Measurements from ENCODE around the gene SGPL1.

SGPL1 gene

DNA sequence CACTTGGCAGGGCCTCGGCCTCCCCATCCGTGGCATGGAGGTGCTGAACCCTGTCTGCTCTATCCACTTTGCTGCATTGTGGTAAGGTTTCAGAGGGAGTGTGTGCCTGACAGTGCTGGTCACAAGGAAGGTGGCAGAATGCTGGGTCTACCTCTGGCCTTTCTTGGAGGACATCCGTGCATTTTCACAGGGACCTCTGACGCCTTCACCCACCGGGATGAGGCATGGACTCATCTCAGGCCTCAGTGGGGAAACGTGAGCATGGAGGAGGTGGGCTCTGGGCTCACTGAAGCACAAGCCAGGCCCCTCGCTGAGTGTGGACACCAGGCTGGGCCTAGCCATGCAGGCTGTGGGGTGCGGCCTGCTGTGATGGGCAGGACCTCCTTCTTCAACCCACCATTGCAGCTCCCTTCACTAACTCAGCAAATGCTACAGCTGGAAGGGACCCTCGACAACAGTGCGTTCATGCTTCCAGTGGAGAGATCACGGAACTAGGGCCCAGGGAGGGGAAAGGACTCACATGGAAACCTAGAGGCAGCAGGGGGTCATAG is 39.2 kb upstream of the SGPL1 start:
- in situ Hi-C loops (cut with HindIII; ENCODE audit: low pct_unique_long_range_greater_than_20kb, low sequenced_read_pairs): no loop called here
- no peak for TF ChIP-seq JUND (IDR thresholded peaks at IDR 0.05; ENCODE audit: low read depth)
- no peak for DNase-seq (ENCODE audit: low read depth in 1 of 2, low spot score in 1 of 2)

DNA sequence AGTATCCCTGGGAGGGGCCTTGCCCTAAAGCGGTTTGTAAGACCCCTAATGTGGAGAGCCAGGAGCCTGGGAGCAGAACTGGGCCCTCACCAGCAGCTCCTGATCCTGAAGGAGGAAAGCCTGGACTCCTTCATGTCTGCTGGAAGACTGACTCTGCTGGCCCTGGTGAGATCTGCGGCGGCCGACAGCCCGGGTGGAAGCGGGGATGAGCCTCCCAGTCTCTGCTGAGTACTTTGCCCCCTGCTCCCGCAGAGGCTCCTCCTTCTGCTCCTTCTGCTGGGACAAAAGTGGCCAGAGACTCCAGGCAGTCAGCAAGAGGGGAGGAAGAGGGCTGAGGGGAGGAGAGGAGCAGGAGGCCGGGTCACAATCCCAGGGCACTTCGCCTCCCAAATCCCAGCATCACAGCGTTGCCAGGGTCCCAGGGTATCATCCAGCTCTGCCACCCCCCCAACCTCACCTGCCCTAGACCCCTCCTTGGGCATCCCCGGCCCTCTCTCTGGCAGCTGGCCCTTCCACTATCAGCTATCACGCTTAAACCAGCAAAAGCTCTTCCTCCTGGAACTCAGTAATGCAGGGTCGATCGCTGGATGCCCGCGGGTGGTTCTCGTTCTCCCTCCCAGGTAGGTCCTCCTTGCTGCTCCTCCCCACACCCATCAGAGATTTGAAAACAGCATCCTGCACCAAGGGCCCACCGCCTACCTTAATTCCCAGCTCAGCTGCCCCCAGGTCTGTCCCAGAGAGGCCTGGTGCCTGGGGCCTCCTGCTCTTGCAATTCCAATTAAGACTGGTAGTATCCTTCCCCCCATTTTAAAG is 38.5 kb upstream of the SGPL1 start:
- in situ Hi-C loops (cut with HindIII; ENCODE audit: low pct_unique_long_range_greater_than_20kb, low sequenced_read_pairs): no loop called here
- DNase-seq (ENCODE audit: low read depth in 1 of 2, low spot score in 1 of 2): no peak
- TF ChIP-seq JUND (IDR thresholded peaks at IDR 0.05; ENCODE audit: low read depth): no peak

DNA sequence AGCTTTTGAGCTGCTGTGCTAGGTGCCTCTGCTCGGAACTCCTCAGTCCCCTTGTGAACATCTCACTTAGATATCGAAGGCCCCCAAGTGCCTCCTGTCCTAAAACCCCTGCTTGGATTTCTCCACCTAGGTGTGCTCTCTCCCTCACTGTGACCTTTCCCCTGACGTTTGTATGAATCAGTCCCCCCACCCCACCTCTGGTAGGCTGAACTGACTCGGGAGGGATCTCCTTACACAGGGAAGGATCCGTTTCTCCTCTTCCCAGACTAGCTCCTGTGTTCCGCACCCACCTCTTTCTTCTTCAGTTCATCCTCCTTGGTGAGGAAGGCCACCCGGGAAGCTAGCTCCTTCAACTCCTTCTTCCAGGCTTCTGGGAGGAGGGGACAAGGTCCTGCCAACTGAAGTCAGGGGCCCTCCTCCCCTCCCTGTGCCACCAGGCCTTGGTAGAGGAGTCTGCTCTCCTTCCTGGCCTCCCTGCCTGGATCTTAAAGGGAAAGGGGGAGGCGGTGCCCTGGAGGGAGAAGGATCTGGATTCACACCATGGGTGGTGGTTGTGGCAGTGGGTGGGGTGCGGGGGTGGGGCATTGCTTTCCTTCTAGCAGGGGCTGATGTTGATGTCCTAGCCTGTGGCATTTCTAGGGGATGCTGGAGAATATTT is 37.4 kb upstream of the SGPL1 start:
- in situ Hi-C loops (cut with HindIII; ENCODE audit: low pct_unique_long_range_greater_than_20kb, low sequenced_read_pairs): no loop called here
- no peak for TF ChIP-seq JUND (IDR thresholded peaks at IDR 0.05; ENCODE audit: low read depth)
- no peak for DNase-seq (ENCODE audit: low read depth in 1 of 2, low spot score in 1 of 2)

DNA sequence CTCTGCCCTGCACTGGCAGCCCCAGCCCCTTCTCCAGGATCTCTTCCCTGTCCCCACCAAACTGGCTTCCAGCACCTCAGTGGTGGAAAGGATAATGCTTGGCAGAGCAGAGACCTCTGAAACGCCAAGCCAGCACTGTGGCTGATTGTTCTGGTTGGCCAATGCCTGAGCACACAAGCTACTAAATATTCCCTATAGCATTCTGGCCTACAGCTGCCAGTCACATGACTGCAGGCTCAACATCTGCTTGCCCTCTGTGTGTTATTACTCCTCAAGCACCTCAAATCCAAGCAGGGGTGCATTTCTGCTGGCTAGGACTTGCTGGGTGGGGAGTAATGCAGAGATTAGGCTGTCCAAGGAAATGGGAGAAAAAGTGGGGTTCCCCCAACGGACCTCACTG is 36.7 kb upstream of the SGPL1 start:
- no peak for DNase-seq (ENCODE audit: low read depth in 1 of 2, low spot score in 1 of 2)
- in situ Hi-C loops (cut with HindIII; ENCODE audit: low pct_unique_long_range_greater_than_20kb, low sequenced_read_pairs): no loop called here

DNA sequence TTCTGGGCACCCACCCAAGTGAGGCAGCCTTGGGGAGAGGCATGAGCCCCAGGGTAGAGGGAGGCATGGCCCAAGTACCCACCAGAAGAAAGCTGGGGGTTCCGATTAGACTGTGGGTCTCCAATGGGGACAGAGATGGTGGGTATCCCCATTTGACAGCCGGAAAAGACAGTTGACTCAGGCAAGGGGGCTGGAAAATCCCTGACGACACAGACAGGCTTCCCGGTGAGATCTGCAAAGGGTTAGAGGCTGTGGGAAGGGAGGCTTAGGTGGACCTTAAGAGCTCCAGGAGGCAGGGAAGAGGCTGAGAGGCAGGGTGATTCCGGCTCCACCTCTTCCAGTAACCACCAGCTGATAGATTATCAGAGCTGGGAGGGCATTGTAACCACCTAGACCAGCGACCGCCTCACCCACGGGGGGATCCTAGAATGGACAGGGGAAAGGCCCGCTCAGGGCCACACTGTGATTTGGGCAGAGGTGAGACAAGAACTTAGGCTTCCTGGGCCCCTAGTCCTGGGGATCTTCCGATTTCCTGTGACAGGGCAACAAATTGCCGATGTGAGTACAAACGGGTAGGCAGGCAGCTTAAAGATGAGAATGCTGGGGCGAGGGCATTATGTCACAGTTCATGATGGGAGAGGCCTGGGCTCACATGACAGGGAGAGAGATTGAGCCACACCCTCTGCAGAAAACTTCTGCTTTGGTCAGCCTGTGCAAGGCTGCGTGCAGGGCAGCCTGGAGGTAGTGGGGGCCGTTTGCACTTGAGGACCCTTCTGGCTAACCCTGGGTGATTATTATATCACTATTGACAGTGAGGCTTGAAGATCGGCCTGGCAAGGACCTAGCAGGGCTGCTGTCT is 36.0 kb upstream of the SGPL1 start:
- in situ Hi-C loops (cut with HindIII; ENCODE audit: low pct_unique_long_range_greater_than_20kb, low sequenced_read_pairs): no loop called here
- TF ChIP-seq JUND (IDR thresholded peaks at IDR 0.05; ENCODE audit: low read depth): no peak
- no peak for DNase-seq (ENCODE audit: low read depth in 1 of 2, low spot score in 1 of 2)

More for the DNA sequence above, 36.7 kb upstream of the SGPL1 start:
- TF ChIP-seq JUND (IDR thresholded peaks at IDR 0.05; ENCODE audit: low read depth): no peak

DNA sequence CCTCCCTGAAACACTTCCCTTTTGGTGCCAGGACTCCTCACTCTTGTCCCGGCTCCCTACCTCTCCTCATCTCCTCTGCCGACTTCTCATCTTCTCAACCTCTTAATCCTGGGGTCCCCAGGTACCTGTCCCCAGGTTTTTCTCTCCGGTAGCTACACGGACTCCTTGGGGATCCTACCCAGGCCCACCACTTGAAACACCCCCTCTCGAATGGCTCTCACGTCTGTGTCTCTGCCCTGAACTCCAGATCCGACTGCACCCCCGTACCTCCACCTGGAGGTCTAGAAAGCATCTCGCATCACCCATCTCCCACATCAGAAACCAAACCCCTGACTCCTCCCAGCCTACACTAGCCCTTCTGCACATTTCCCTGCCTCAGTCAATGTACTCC is 35.4 kb upstream of the SGPL1 start:
- in situ Hi-C loops (cut with HindIII; ENCODE audit: low pct_unique_long_range_greater_than_20kb, low sequenced_read_pairs): no loop called here
- no peak for DNase-seq (ENCODE audit: low read depth in 1 of 2, low spot score in 1 of 2)
- TF ChIP-seq JUND (IDR thresholded peaks at IDR 0.05; ENCODE audit: low read depth): no peak

DNA sequence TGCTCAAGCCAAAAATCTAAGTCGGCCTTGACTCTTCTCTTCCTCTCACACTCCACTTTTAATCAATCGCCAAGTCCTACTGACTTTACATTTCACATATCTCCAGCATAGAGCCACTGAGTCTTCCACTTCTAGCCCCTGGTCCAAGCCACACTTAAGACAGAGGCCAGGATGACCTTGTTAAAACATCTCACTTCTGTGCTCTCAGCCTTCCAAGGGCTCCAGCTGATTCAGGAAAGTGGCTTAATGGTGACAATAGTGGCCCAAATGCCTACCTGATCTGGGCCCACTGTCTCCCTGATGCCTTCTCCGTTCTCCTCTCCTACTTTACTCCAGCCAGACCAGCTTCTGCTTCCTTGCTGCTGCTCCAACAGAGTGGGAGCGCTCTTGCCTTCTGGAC is 35.0 kb upstream of the SGPL1 start:
- in situ Hi-C loops (cut with HindIII; ENCODE audit: low pct_unique_long_range_greater_than_20kb, low sequenced_read_pairs): no loop called here
- TF ChIP-seq JUND (IDR thresholded peaks at IDR 0.05; ENCODE audit: low read depth): no peak
- no peak for DNase-seq (ENCODE audit: low read depth in 1 of 2, low spot score in 1 of 2)

DNA sequence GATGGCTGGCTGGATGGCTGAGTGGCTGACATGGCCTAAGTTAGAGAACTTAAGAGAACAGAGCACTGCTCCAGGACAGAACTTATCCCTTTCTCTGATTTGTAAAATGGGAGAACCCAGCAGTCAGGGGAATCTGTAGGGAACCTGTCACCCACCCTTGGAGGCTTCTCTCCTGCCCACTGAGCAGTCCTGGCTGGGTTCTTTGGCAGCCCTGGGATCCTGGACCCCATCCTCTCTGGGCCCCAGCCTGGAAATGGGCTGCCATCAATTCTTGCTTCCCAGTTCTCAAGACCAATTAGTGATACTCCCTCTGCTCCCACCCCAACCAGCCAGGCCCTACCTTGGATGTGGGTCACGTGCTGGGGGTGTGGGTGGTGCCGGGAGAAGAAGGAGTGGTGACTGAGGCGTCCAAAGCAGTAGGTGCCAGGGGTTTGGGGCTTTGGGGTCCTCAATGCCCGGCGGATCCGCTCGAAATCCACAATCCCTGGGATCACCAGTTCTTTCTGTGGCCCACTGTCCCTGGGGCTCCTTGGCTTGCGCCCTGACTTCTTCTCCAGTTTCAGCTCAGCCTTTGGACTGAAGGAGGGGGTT is 34.2 kb upstream of the SGPL1 start:
- no peak for DNase-seq (ENCODE audit: low read depth in 1 of 2, low spot score in 1 of 2)
- in situ Hi-C loops (cut with HindIII; ENCODE audit: low pct_unique_long_range_greater_than_20kb, low sequenced_read_pairs): no loop called here
- TF ChIP-seq JUND (IDR thresholded peaks at IDR 0.05; ENCODE audit: low read depth): no peak

DNA sequence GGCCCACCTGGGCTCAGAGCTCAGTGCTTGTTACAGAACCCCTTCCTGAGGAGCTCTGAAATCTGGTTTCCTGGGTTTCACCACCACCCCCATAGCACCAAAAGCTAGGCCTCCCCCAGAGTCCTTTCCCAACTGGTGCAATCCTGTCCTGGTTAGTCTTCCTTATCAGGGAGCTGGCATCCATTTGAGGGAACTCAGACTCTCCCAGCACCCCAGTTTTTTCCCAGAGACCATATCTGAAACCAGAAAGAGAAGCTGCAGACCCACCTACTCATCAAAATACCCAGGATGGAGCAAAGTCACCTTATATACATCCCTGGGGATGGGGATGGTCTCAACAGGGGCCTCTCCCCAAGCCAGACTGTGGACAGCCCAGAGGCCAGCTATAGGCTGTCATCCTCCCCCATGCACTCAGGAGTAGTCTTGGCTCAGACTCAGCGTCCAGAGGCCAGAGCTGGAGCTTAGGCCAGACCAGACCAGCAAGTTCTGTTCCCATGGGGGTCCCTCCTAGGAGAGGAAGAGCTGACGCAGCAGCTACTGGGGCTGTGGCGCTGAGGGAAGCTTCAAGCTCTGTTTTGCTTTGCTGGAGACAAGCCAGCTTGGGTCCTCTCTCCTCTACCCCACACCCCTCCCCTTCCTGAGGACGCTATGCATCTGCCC is 33.5 kb upstream of the SGPL1 start:
- no peak for TF ChIP-seq JUND (IDR thresholded peaks at IDR 0.05; ENCODE audit: low read depth)
- in situ Hi-C loops (cut with HindIII; ENCODE audit: low pct_unique_long_range_greater_than_20kb, low sequenced_read_pairs): no loop called here
- DNase-seq (ENCODE audit: low read depth in 1 of 2, low spot score in 1 of 2): no peak

DNA sequence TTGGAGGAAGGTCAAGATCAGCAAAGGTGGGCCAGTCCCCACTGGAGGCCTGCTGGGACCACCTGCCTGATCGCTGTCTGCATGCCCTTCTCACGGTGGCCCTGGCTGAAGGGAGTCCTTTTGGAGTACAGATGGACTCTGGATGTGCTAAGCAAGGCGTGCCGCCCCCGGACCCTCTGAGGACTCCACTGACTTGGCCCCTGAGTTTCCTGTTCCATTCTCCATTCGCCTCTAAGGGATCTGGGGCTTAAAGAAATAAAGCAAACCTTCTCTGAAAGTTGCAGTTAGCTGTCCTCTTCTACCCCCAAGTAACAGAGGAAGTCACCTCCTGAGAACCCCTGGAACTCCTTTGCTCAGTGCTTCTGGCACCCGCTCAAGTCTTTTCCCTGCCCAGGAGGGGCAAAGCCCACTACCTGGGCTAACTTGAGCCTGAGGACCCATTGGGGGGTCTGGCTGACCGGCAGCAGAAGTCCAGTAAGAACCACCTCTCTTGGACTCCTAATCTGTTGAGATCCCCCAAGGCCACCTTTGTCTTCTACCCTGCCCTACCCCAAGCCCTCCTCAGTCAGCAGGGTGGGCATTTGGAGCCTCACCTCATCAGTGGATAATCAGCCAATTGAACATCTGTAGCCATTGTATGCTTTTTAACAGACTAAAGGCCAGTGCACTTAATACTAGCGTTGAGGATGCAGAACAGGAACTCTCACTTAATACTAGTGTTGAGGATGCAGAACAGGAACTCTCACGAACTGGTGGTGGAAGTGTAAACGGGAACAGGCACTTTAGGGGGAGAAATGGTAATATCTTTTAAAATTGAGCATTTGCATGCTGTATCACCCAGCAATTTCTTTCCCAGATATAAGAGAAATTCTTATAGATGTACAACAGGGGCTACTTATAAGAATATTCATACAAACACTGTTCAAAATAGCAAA is 32.7 kb upstream of the SGPL1 start:
- DNase-seq (ENCODE audit: low read depth in 1 of 2, low spot score in 1 of 2): no peak
- in situ Hi-C loops (cut with HindIII; ENCODE audit: low pct_unique_long_range_greater_than_20kb, low sequenced_read_pairs): no loop called here
- TF ChIP-seq JUND (IDR thresholded peaks at IDR 0.05; ENCODE audit: low read depth): no peak

DNA sequence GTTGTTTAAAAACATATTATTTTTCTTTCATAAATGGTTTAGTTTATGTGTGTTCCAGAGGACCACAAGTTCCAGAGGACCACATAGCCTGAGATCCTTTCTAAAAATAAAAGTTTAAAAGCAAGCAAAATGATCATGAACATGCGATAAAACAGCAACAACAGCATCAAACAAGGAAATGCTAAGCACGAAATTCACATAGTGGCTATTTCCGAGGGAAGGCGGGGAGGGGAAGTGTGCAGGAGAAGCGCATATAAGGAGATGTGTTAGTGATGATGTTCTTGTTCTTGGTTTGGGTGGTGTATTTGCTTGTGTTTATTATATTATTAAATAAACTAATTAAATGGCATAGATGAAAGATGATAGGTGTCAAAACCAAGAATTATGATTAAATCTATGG is 31.7 kb upstream of the SGPL1 start:
- no peak for TF ChIP-seq JUND (IDR thresholded peaks at IDR 0.05; ENCODE audit: low read depth)
- in situ Hi-C loops (cut with HindIII; ENCODE audit: low pct_unique_long_range_greater_than_20kb, low sequenced_read_pairs): no loop called here

More for the DNA sequence above, 31.7 kb upstream of the SGPL1 start:
- no peak for DNase-seq (ENCODE audit: low read depth in 1 of 2, low spot score in 1 of 2)

All from T47D (cell line).